Stimulated activated CD8-positive, alpha-beta memory T cell treated with anti-CD3 and anti-CD28 coated beads, Interleukin-15, amount 100 ng/mL, for 48 hours (primary cell): ENCODE results near the gene LIPH.

Experiments used
- DNase-seq, 2 donors: peaks; one replicate each; pipeline ENCODE4 v3.0.0-alpha.2; 2020; ENCODE audit warnings: low read depth in 2 of 2

The LIPH gene

DNA sequence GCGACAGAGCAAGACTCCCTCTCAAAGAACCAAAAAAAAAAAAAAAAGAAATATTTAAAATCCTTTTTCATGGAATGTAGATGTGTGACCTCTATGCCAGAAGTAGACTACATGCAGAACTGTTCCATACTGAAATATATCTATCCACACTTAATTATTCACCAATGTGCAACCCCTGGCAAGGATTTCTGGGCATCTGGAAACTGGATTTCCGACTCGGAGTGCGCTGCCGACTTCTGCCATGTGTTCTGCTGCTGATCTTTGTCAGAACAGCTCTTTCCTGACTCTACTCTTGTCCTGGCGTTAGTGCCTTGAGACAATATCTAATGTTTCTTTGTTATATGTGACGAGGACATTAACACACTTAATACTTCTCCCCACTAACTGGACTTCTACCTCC, 11.7 kb downstream of the LIPH start:
- DNase-seq: no peak

- DNase-seq: no peak
Measured at GRCh38 chr3:185539934-185540333, 12.5 kb downstream of the LIPH start.

- peak; percentile 1 to 40 for DNase-seq
Measured at GRCh38 chr3:185537369-185537970, 14.9 kb downstream of the LIPH start.

- DNase-seq: no peak
Measured at GRCh38 chr3:185534511-185534910, 17.9 kb downstream of the LIPH start.

DNA sequence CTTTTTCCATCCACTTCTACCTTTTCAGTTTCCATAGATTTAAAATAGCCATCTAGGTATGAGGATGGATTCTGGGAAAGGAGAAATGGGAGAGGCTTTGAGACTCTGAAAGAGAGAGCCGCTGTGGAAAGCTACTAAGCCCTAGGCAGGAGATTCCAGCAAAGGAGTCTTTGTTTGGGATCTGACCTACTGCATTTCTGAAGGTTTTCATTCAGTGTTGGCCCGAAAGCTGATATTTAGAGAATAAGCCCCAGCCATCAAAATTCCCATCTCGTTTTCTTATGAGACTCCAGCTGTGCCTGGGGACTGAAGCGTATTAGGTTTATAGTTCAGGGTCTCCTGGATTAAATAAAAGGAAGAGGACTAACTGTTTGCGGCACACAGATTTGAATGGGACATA, 19.5 kb downstream of the LIPH start:
- DNase-seq: no peak

- DNase-seq: no peak
Measured at GRCh38 chr3:185530856-185531255, 21.5 kb downstream of the LIPH start.

GRCh38 chr3:185528532-185528931, 23.9 kb downstream of the LIPH start:
- no peak for DNase-seq

GRCh38 chr3:185527364-185527763, 25.0 kb downstream of the LIPH start:
- no peak for DNase-seq

DNA sequence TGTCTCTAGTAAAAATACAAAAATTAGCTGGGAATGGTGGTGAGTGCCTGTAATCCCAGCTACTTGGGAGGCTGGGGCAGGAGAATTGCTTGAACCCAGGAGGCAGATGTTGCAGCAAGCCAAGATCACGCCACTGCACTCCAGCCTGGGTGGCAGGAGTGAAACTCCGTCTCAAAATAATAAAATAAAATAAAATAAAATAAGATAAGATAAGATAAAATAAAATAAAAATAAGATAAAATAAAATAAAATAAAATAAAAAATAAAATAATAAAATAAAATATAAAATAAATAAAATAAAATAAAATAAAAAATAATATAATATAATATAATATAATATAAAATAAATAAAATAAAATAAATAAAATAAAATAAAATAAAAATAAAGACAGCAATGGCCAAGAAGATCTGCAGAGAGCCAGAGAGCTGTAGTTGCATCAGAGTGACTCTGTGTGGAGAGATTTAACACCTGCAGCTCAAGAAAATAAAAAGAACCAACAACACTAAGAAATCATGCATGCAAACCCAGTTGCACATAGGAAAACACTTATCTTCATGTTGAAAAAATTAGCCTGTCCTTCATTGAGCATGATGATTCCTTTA, 25.9 kb downstream of the LIPH start:
- no peak for DNase-seq

DNA sequence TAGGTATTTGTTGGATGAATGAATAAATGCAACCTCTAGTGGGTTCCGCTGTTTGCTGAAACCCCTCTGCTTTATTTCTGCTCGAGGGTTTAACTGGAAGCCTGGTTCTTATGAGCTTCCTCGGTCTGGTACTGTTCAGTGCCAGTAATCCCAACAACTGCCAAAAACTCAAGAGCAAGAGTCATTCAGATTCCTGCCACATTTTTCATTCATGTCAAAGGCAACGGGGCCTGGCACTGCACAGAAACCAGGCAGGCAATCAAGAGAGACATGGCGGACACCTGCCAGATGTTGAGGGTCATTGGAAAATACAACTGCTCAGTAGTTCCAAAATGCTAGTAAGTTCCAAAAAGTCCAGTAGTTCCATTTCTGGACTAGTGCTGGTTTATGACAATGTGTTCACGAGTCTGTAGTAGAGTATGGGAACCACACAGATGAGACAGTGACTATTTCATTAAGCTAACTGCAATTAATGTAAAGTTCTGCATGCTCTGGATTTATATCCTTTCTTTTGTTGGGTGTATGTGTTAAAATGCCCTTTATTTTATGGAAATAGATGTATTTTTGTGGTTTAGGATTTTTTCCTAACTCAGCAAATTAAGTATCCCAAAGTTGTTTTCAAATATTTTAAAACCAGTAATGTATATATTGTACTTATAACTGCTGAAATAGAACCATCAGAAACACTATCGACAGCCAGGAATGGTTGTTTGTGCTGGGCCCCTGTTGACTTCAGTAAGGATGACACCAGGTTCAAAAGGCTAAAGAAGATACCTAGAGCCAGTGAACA, 30.8 kb downstream of the LIPH start:
- DNase-seq: no peak

DNA sequence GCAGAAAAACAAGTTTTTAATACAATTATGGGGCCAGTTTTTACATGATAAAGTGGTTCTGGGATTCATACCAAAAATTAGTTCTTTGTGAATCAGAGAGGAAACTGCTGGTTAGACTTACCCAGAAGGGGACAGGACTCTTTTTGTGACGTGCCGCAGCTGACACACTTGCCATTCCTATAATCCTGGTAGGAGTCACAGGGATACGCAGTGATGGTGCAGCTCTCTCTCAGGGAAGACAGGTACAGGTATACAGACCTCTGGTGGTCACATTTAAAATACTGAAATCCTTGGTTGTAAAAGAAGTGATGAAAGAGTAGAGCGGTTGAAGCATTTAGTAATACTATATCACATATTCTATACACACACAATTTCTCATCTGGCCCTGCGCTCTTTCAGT, 33.4 kb downstream of the LIPH start:
- DNase-seq: no peak

DNA sequence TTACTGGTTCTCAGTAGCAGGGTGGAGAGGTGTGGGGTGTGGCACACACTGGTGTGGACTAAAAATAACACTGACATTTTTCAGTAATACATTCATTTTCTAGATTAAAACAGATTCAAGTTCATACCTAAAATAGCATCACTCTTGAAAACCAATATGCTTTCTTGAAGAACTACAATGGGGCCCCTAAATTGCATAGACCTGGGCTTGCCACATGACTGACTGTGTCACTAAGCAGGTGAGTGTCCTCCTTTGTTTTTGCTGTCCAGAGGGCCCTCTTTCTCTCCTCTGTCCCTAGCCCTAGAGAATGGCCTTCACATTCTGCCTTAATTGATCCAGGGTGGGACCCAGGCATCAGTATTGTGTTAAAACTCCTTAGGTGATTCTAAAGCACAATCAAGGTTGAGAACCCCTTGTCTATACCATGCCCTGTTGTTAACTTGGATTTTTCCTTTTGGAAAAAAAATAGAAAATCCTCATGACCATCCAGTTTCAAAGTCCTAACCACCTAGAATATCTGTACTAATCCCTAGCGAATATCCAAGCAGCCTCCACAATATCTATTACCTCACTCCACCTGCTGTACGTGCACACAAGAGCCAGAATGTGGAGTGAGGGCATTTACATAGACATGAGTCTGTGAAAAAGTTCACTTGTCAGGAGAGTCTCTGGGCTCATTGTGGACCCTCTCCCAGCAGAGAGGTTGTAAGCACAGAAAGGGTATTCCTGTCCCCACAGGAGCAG, 34.8 kb downstream of the LIPH start:
- no peak for DNase-seq

- no peak for DNase-seq
Measured at GRCh38 chr3:185511711-185512110, 40.7 kb downstream of the LIPH start.

- DNase-seq: no peak
Measured at GRCh38 chr3:185508335-185508991, 43.9 kb downstream of the LIPH start.

DNA sequence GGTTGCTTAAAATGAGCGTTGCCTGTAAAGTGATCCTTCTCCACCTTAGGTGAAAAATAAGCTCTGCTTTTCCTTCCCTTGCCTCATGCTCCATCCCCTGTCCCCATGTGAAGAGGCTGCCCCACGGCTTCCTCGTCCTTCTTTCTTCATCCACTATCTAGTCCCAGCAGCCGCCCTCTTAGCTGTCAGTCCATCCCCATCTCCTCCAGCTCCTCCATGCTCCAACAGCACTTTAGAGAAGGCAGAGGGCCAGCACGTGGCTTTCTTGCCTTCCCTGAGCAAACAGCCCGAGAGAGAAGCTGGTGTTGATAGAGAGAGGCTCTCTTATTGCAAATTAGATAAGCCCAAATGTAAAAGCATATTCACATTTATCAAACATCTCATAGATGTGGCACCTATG, 44.5 kb downstream of the LIPH start:
- DNase-seq: no peak

DNA sequence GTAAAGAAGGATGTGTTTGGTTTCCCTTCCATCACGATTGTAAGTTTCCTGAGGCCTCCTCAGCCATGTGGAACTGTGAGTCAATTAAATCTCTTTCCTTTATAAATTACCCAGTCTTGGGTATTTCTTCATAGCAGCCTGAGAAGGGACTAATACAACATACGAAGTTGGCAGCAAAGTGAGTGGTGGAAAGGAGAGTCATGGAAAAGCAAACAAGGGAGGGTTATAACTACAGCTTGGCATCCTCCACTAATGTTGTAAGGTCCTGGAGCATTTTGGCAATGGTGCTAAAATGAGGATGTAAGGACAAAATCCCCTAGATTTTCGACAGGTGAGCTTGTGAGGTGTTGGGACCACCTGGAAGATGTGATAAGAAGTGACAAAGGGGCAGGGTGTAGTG, 47.8 kb downstream of the LIPH start:
- DNase-seq: no peak

GRCh38 chr3:185503521-185503920, 48.9 kb downstream of the LIPH start:
- no peak for DNase-seq

DNA sequence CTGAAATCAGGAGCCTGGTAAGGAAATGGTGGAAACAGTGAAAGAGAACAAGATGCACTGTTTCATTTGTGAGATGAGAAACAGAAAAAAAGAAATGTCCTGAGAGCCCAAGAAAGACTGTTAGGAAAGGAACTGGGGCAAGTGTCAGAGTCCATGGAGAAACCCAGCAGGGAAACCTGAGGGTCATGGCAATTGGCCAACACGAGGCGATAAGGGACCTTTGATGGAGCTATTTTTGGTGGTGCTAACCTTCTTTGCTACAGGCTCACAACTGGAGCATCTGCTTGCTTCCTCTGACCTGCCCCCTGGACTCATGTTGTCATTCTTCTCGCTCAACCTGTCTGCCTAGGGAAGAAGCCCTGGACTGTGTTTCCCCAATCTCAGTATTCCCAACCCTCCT, 49.4 kb downstream of the LIPH start:
- DNase-seq: no peak

DNA sequence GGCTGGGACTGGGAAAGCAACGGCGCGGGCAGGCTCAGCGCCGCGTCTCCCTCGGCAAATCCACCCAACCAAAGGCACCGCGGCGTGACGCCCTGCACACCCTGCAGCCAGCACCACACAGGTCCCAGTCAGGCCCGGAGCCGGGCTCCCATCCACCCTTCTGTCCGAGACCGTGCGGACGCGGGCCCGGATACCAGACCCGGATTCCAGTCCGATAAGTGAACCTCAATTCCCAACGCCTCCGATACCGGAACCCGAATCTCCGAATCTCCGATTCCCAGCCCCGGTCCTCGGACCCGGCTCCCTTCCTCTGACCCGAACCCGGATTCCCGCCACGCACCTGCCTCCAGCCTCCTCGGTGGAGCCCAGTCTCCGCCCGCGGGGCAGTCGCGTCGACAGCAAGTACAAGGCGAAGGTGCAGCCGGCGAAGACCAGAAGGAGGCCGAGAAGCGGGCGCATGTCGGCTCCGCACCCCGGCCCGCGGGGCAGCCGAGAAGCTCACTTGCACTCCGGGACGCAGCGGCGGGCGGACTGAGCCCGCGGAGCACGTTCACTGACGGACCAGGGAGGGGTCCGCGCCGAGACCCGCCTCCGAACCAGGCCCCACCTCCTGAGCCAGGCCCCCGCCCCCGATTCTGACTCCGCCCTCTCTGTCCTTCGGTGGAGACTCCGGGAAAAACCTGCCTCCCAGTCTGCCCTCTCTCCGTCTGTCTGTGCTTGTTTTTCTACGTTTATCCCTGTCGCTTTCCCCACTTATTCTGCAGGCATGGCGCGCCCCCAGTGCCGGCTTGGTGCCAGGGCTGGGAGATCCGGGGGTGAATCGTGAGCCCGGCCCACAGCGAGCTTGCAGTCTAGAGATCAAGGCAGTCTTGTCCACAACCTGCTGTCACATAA, 53.6 kb downstream of the LIPH start, which contains the start of gene TMEM41A:
Gene TMEM41A (minus strand): TSS at position 533 of the 894 bp plus-strand sequence. CDS start 74 bp downstream, at position 459.
- DNase-seq: peak; percentile 80 to 87

- DNase-seq: no peak
Measured at GRCh38 chr3:185490241-185490640, 62.1 kb downstream of the LIPH start.

- DNase-seq: no peak
Measured at GRCh38 chr3:185489462-185489861, 62.9 kb downstream of the LIPH start.
